SU-DHL-6 (cell line): ENCODE results near the gene DUOX2.
"Not testable (repeated sequence)": the region's sequence is repeated elsewhere in the genome, so short reads cannot be mapped to it uniquely, and the experiment has no call there.

ENCODE experiments used
- EZH2phosphoT487 ChIP-seq: fragments of 200-600 bp; sonication (generic), shearing (Covaris generic); conservative IDR thresholded peaks from 2 replicates; pipeline ENCODE4 v1.6.1; 2018; ENCODE audit warnings: mild to moderate bottlenecking, antibody characterized with exemption, low read length, moderate library complexity, mixed read lengths
- TF ChIP-seq, protein P1 (sequence below): fragments of 200-600 bp; sonication (generic); IDR thresholded peaks from one replicate; pipeline ENCODE4 v1.5.1; 2017; ENCODE audit warnings: antibody characterized with exemption, mild to moderate bottlenecking, low read length, moderate library complexity; ENCODE audit not compliant: insufficient read depth, poor library complexity, severe bottlenecking

DNA sequence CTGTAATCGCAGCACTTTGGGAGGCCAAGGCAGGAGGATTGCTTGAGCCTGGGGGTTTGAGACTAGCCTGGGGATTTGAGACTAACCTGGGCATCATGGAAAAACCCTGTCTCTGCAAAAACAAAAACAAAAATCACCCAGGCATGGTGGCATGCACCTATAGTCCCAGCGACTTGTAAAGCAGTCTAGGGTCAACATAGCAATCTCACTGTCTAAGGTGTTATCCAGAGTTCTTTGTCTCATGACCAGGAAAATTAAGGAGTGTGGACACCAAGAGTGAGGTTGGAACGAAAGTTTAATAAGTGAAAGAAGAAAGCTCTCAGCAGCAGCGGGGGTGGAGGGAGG is 65.6 kb downstream of the DUOX2 start:
- TF ChIP-seq, protein P1, sequence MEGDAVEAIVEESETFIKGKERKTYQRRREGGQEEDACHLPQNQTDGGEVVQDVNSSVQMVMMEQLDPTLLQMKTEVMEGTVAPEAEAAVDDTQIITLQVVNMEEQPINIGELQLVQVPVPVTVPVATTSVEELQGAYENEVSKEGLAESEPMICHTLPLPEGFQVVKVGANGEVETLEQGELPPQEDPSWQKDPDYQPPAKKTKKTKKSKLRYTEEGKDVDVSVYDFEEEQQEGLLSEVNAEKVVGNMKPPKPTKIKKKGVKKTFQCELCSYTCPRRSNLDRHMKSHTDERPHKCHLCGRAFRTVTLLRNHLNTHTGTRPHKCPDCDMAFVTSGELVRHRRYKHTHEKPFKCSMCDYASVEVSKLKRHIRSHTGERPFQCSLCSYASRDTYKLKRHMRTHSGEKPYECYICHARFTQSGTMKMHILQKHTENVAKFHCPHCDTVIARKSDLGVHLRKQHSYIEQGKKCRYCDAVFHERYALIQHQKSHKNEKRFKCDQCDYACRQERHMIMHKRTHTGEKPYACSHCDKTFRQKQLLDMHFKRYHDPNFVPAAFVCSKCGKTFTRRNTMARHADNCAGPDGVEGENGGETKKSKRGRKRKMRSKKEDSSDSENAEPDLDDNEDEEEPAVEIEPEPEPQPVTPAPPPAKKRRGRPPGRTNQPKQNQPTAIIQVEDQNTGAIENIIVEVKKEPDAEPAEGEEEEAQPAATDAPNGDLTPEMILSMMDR, result not testable (repeated sequence)
- not testable (repeated sequence) for TF ChIP-seq EZH2phosphoT487
